Right forelimb (tissue), 1 donor: ENCODE measurements around the gene CCDC192.

Experiments
- DNase-seq: peaks from one replicate; pipeline ENCODE4 v3.0.0-alpha.2; 2018

Gene CCDC192

GRCh38 chr5:127962491-127962890 lies 259.3 kb downstream of the CCDC192 start:
- DNase-seq = no peak

DNA sequence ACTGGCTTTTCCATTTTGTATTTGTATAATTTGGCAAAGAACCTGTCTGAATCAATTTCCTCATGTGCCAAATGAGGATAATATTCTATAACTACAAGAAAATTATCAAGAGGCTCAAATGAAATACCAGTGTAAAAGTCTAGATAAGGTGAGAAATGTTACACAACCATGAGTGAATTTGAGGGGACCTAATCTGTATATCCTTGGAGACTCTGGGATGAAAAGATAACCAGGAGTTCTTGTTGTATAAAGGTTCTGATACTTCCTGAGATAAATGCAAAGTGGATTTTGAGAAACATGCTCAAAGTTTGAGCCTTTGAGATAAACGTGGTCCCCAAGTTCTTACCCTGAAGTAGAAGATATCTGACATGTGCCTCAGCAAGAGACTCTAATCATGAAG lies 260.0 kb downstream of the CCDC192 start:
- DNase-seq = no peak

- DNase-seq = no peak
Measured at GRCh38 chr5:127963931-127964330, 260.7 kb downstream of the CCDC192 start.

DNA sequence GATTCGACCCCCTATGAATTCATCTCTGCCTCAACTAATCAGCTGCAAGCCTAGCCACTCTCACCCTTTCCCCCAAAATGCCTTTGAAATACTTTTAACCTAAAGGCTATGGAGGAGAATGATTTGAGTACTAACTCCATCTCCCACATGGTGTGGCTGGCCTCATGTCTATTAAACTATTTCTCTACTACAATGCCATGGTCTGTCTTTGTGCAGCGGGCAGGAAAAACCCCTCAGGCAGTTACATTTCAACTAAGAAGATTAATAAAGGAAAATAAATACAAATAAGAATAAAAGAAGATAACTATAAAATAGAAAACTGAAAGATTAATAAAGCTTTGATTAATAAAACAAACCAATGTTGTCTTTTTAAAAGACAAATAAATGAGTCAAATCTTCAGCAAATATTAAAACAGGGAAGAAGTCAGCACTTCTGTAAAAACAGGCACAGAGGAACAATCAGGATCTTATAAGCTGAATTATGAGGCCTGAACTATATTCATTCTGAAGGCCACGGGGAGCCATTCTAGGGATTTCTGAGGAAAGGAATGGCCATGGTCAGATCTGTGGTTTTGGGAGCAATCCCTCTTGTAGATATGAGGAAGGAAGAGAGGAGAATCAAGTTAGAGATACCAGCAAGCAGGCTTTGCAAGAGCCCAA lies 264.3 kb downstream of the CCDC192 start:
- DNase-seq = no peak

DNA sequence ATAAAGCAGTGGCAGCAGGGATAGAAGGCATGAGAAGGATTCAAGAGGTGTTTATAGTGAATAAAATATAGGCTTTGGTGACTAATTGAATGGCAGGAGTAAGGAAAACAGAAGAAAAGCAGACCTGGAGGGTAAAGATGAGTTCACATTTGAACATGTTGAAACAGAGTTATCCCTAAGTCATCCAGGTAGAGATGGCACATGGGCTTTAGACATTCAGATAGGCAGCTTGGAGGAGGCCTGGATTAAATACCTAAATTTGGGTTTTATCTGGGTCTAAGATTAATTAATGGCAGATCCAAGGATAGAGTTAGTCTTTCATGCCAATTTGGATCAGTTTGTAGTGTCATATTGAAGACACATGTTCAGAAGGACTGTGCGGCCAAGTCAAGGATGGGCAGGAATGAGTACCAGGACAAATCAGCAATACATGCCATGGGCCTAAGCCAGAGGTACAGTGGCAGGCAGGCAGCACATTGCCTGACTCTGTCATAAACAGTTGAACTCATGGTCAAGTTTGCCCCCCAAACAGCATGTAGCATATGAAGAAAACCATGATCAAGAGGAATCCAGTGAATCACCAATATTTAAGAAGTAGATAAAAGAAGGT lies 264.9 kb downstream of the CCDC192 start:
- DNase-seq = no peak

- DNase-seq = no peak
Measured at GRCh38 chr5:127969002-127969401, 265.8 kb downstream of the CCDC192 start.

GRCh38 chr5:127969651-127970050 lies 266.5 kb downstream of the CCDC192 start:
- no peak for DNase-seq

- no peak for DNase-seq
Measured at GRCh38 chr5:127970081-127970480, 266.9 kb downstream of the CCDC192 start.

GRCh38 chr5:127970854-127971425 lies 267.7 kb downstream of the CCDC192 start:
- no peak for DNase-seq

DNA sequence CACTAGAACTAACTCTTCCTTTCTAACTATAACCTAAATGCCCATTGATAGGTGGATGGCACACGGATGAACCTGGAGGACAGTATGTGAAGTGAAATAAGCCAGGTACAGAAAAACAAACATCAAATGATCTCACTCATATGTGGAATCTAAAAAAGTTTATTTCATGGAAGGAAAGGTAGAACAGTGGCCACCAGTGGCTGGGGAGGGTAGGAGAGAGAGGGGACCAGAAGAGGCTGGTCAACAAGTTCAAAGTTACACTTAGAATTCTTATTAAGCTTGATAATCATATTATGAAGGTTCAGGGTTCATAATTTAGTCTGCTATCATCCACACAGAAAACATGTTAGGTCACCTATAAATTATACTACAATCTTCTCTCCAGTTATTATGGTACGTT lies 272.8 kb downstream of the CCDC192 start:
- DNase-seq = no peak

GRCh38 chr5:127976525-127976924 lies 273.3 kb downstream of the CCDC192 start:
- DNase-seq = no peak

DNA sequence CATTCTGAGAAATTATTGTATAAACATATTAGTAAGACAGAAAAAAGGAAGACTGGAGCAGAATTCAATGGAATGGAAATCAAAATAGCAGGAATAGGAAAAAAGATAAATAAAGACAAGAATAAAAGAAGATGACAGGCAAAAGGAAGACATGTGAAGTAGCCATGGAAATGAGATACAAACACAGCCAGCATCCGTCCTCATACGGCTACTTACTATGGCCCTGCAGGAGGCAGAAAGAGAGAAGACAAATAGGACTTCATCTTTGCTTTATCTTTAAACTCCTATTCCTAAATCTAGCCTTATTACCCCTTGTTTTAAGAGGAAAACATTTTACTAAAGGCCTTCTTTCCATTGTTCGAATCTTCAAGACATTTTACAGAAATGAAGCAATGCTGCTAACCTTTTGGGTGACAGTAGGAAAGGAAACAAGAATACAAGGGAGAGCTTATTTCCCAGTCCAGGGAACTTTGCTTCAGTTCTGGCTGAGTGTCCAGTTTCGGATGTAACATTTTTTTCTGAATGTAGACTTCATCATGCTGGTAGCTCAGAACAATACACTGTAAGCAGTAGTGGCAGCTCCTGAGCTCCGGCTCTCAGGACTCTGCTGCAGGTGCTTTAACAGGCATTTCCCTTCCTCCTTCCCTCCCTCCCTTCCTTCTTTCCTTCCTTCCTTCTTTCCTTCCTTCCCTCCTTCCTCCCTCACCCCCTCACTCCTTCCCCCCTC lies 274.0 kb downstream of the CCDC192 start:
- no peak for DNase-seq

- DNase-seq = no peak
Measured at GRCh38 chr5:127978738-127979300, 275.6 kb downstream of the CCDC192 start.

DNA sequence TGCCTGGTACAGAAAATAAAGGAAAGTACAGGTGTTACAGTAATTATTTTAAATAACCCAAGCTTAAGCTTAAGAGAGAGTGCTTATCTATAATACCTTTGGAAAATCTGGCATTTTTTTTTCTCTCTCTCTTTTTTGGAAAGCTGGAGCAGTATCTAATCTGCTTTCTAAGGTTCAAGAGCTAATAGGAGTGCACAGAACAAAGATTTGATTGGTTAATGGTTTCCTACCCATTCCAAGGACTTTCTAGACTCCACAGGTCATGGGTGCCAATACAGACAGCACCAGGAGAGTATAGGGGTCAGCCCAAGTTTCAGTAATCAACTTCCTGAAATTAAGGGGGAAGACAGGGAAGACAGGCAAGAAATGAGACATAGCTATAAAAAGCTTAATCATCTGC lies 276.3 kb downstream of the CCDC192 start:
- DNase-seq = no peak

GRCh38 chr5:127980843-127981242 lies 277.7 kb downstream of the CCDC192 start:
- DNase-seq = no peak

- DNase-seq = no peak
Measured at GRCh38 chr5:127981498-127981897, 278.3 kb downstream of the CCDC192 start.

- DNase-seq = no peak
Measured at GRCh38 chr5:127985811-127986325, 282.7 kb downstream of the CCDC192 start.

GRCh38 chr5:127987354-127988145 lies 284.4 kb downstream of the CCDC192 start:
- no peak for DNase-seq

DNA sequence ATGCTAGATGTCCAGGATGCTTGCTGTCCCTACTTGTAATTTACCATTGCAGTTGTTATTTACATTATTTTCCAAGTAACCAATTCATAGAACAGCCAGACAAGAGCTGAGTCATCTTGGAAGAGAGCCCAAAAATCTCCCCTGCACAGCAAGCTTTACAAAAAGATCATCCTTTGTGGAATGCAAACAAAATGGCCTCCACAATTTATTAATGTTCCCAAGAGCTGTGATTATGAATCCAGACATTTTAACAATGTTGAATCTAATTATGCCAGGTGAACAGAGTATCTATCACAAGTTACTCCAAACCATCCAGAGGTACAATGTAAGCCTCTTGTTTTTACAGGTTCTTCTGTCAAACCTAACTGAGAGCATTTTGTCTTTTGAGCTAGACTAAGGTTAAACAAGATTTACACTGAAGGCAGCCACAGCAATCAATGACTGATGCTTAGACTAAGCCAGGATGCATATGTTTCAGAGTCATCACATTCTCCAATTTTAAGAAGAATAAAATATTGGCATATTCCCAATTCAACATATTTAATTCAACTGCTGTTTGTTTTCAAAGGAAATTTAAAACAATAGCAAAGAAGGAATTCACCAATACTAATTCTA lies 285.1 kb downstream of the CCDC192 start:
- DNase-seq = no peak
